Activated naive CD4-positive, alpha-beta T cell treated with anti-CD3 and anti-CD28 coated beads, Interleukin-2, amount 50 U/mL, for 16 hours (primary cell): ENCODE results near the gene SHTN1.

Experiments
- DNase-seq: peaks from one replicate; pipeline ENCODE4 v3.0.0-alpha.2; 2020

SHTN1 gene

GRCh38 chr10:116984202-116984990, 20.6 kb downstream of the SHTN1 start:
- no peak for DNase-seq

GRCh38 chr10:116980041-116980440, 24.9 kb downstream of the SHTN1 start:
- DNase-seq = no peak

GRCh38 chr10:116978901-116979300, 26.1 kb downstream of the SHTN1 start:
- DNase-seq = no peak

- no peak for DNase-seq
Observed at GRCh38 chr10:116974456-116975005, 30.5 kb downstream of the SHTN1 start.

- no peak for DNase-seq
Observed at GRCh38 chr10:116973946-116974455, 31.0 kb downstream of the SHTN1 start.

- no peak for DNase-seq
Observed at GRCh38 chr10:116973371-116973905, 31.5 kb downstream of the SHTN1 start.

GRCh38 chr10:116972131-116972530, 32.9 kb downstream of the SHTN1 start:
- no peak for DNase-seq

- no peak for DNase-seq
Observed at GRCh38 chr10:116970050-116970449, 34.9 kb downstream of the SHTN1 start.

GRCh38 chr10:116968331-116968730, 36.7 kb downstream of the SHTN1 start:
- no peak for DNase-seq

- DNase-seq = no peak
Observed at GRCh38 chr10:116961406-116962251, 43.4 kb downstream of the SHTN1 start.

GRCh38 chr10:116960066-116960776, 44.8 kb downstream of the SHTN1 start:
- no peak for DNase-seq

GRCh38 chr10:116952729-116953128, 52.3 kb downstream of the SHTN1 start:
- DNase-seq = no peak

GRCh38 chr10:116948530-116948870, 56.5 kb downstream of the SHTN1 start:
- no peak for DNase-seq

- DNase-seq = no peak
Observed at GRCh38 chr10:116947841-116948529, 57.0 kb downstream of the SHTN1 start.

GRCh38 chr10:116944911-116945310, 60.1 kb downstream of the SHTN1 start:
- no peak for DNase-seq

- no peak for DNase-seq
Observed at GRCh38 chr10:116931806-116932205, 73.2 kb downstream of the SHTN1 start.

- DNase-seq = no peak
Observed at GRCh38 chr10:116926426-116926825, 78.6 kb downstream of the SHTN1 start.

- DNase-seq = no peak
Observed at GRCh38 chr10:116925056-116925455, 79.9 kb downstream of the SHTN1 start.

GRCh38 chr10:116919706-116920105, 85.3 kb downstream of the SHTN1 start:
- no peak for DNase-seq

GRCh38 chr10:116919164-116919563, 85.8 kb downstream of the SHTN1 start:
- no peak for DNase-seq

GRCh38 chr10:116918583-116918982, 86.4 kb downstream of the SHTN1 start:
- DNase-seq = no peak

- no peak for DNase-seq
Observed at GRCh38 chr10:116917481-116917880, 87.5 kb downstream of the SHTN1 start.
